H9 (cell line): ENCODE measurements around the gene SYK. TPM values are rescaled to one million over a fixed set of nuclear protein-coding genes. Genes with fewer than 3 reads are reported as not detected.

Source experiments
- DNase-seq: peaks from one replicate; pipeline ENCODE4 v3.0.0-alpha.2; 2017
- H2AFZ ChIP-seq: one replicate; pipeline ENCODE4 v1.6.1; 2013; ENCODE audit warnings: mild to moderate bottlenecking, low read length, control low read depth, moderate library complexity
- H2AK5ac ChIP-seq: 2 replicates; pipeline ENCODE4 v1.6.1; 2013; ENCODE audit warnings: low read length, control low read depth, mixed read lengths; ENCODE audit not compliant: insufficient read length
- H2BK120ac ChIP-seq: one replicate; pipeline ENCODE4 v1.6.1; 2013; ENCODE audit warnings: low read depth, mild to moderate bottlenecking, low read length, control low read depth, inconsistent platforms; ENCODE audit not compliant: poor library complexity, severe bottlenecking
- H2BK12ac ChIP-seq: 2 replicates; pipeline ENCODE4 v1.6.1; 2013; ENCODE audit warnings: low read length, control low read depth, mixed read lengths, low read depth; ENCODE audit not compliant: insufficient read length
- H2BK15ac ChIP-seq: 2 replicates; pipeline ENCODE4 v1.6.1; 2013; ENCODE audit warnings: low read depth, low read length, control low read depth
- H2BK20ac ChIP-seq: one replicate; pipeline ENCODE4 v1.6.1; 2013; ENCODE audit warnings: low read depth, mild to moderate bottlenecking, low read length, control low read depth, inconsistent platforms; ENCODE audit not compliant: poor library complexity, severe bottlenecking
- H2BK5ac ChIP-seq: 2 replicates; pipeline ENCODE4 v1.6.1; 2013; ENCODE audit warnings: low read length, control low read depth, mixed read lengths; ENCODE audit not compliant: insufficient read length
- H3K14ac ChIP-seq: 2 replicates; pipeline ENCODE4 v1.6.1; 2013; ENCODE audit warnings: low read length, control low read depth; ENCODE audit not compliant: insufficient read depth
- H3K18ac ChIP-seq: 2 replicates; pipeline ENCODE4 v1.6.1; 2013; ENCODE audit warnings: low read depth, mild to moderate bottlenecking, mixed read lengths, low read length, control low read depth; ENCODE audit not compliant: insufficient read length
- H3K23ac ChIP-seq: 2 replicates; pipeline ENCODE4 v1.6.1; 2013; ENCODE audit warnings: low read length, control low read depth, mixed read lengths, low read depth; ENCODE audit not compliant: insufficient read length
- H3K23me2 ChIP-seq: 2 replicates; pipeline ENCODE4 v1.6.1; 2013; ENCODE audit warnings: low read depth, mild to moderate bottlenecking, mixed read lengths, low read length, control low read depth; ENCODE audit not compliant: insufficient read length, poor library complexity, severe bottlenecking
- H3K27ac ChIP-seq: 2 replicates; pipeline ENCODE4 v1.5.1; 2013; ENCODE audit warnings: low read length, control low read depth, mixed read lengths, low read depth; ENCODE audit not compliant: insufficient read length
- H3K27me3 ChIP-seq: 2 replicates; pipeline ENCODE4 v1.6.1; 2013; ENCODE audit warnings: low read length, control low read depth, inconsistent platforms; ENCODE audit not compliant: insufficient read depth
- H3K4ac ChIP-seq: 2 replicates; pipeline ENCODE4 v1.6.1; 2013; ENCODE audit warnings: low read depth, mild to moderate bottlenecking, control low read depth, inconsistent platforms, low read length, moderate library complexity
- H3K4me1 ChIP-seq: 2 replicates; pipeline ENCODE4 v1.6.1; 2013; ENCODE audit warnings: low read length, control low read depth, inconsistent platforms; ENCODE audit not compliant: insufficient read depth
- H3K4me2 ChIP-seq: 2 replicates; pipeline ENCODE4 v1.6.1; 2013; ENCODE audit warnings: low read length, control low read depth, mixed read lengths; ENCODE audit not compliant: insufficient read length, insufficient read depth
- H3K56ac ChIP-seq: 2 replicates; pipeline ENCODE4 v1.6.1; 2013; ENCODE audit warnings: low read depth, mild to moderate bottlenecking, mixed read lengths, low read length, control low read depth; ENCODE audit not compliant: insufficient read length
- H3K79me1 ChIP-seq: 2 replicates; pipeline ENCODE4 v1.6.1; 2013; ENCODE audit warnings: low read depth, mild to moderate bottlenecking, moderate library complexity, low read length, control low read depth, inconsistent platforms; ENCODE audit not compliant: insufficient read depth, poor library complexity, severe bottlenecking
- H3K79me2 ChIP-seq: 2 replicates; pipeline ENCODE4 v1.6.1; 2013; ENCODE audit warnings: low read length, control low read depth, inconsistent platforms; ENCODE audit not compliant: insufficient read depth
- H3K9ac ChIP-seq: 2 replicates; pipeline ENCODE4 v1.6.1; 2013; ENCODE audit warnings: low read length, control low read depth, mixed read lengths; ENCODE audit not compliant: insufficient read length; ENCODE audit errors: extremely low read depth
- H3K9me3 ChIP-seq: one replicate; pipeline ENCODE4 v1.6.1; 2013; ENCODE audit warnings: low read depth, low read length, inconsistent platforms; ENCODE audit not compliant: control insufficient read depth
- H3T11ph ChIP-seq: one replicate; pipeline ENCODE4 v1.6.1; 2013; ENCODE audit warnings: mild to moderate bottlenecking, low read length, control low read depth, inconsistent platforms
- H4K20me1 ChIP-seq: one replicate; pipeline ENCODE4 v1.6.1; 2013; ENCODE audit not compliant: control insufficient read depth, insufficient read length, insufficient read depth
- H4K5ac ChIP-seq: 2 replicates; pipeline ENCODE4 v1.6.1; 2013; ENCODE audit warnings: low read depth, mild to moderate bottlenecking, mixed read lengths, low read length, control low read depth; ENCODE audit not compliant: insufficient read length
- H4K8ac ChIP-seq: replicated peaks from 2 replicates; pipeline ENCODE4 v1.6.1; 2013; ENCODE audit warnings: low read length, control low read depth, mixed read lengths, low read depth; ENCODE audit not compliant: insufficient read length
- H4K91ac ChIP-seq: 2 replicates; pipeline ENCODE4 v1.6.1; 2013; ENCODE audit warnings: low read depth, mild to moderate bottlenecking, moderate library complexity, mixed read lengths, low read length, control low read depth; ENCODE audit not compliant: insufficient read length
- H3K27ac Mint-ChIP-seq, 3 experiments: 2 replicates in 2 of 3; 3 replicates in 1 of 3; pipeline ENCODE4 v1.8.0; 2020 to 2021; ENCODE audit warnings: mixed read lengths in 3 of 3, mild to moderate bottlenecking in 1 of 3, moderate library complexity in 1 of 3
- H3K27me3 Mint-ChIP-seq: 2 replicates; pipeline ENCODE4 v1.8.0; 2021; ENCODE audit warnings: low read depth, mild to moderate bottlenecking, moderate library complexity, mixed read lengths
- H3K36me3 Mint-ChIP-seq, 3 experiments: 2 replicates in 2 of 3; 3 replicates in 1 of 3; pipeline ENCODE4 v1.8.0; 2020 to 2021; ENCODE audit warnings: low read depth in 3 of 3, mixed read lengths in 3 of 3; ENCODE audit not compliant: insufficient read depth in 1 of 3
- H3K4me1 Mint-ChIP-seq, 2 experiments: 2 replicates each; pipeline ENCODE4 v1.8.0; 2020; ENCODE audit warnings: mixed read lengths in 2 of 2
- H3K4me3 Mint-ChIP-seq, 2 experiments: 2 replicates in 1 of 2; 3 replicates in 1 of 2; pipeline ENCODE4 v1.8.0; 2020 to 2021; ENCODE audit warnings: mild to moderate bottlenecking in 2 of 2, mixed read lengths in 2 of 2, moderate library complexity in 1 of 2
- H3K9me3 Mint-ChIP-seq, 2 experiments: 2 replicates in 1 of 2; 3 replicates in 1 of 2; pipeline ENCODE4 v1.8.0; 2020; ENCODE audit warnings: mild to moderate bottlenecking in 2 of 2, mixed read lengths in 2 of 2, moderate library complexity in 1 of 2
- WGBS: extraction: QIAGEN DNeasy Blood & Tissue Kit; methylation state at CpG from one replicate; pipeline ENCODE4 v1.1.7; 2013; ENCODE audit warnings: missing lambda C conversion rate, low lambda C conversion rate, mixed read lengths; ENCODE audit not compliant: insufficient read length; ENCODE audit errors: extremely low coverage; 5-methylcytosine and 5-hydroxymethylcytosine counted together
- total RNA-seq: library from RNA; stranded (reverse); gene quantifications from 2 replicates; pipeline ENCODE4 v1.2.1, GENCODE V29; 2021
- TF ChIP-seq, protein P1 (sequence below): fragments of 200-600 bp; sonication (generic); conservative IDR thresholded peaks from 3 replicates; pipeline ENCODE4 v1.8.0; 2021; ENCODE audit warnings: antibody characterized with exemption, mild to moderate bottlenecking

Gene SYK
- total RNA-seq, 1 experiment from 2014 or later = 7.9 TPM

DNA sequence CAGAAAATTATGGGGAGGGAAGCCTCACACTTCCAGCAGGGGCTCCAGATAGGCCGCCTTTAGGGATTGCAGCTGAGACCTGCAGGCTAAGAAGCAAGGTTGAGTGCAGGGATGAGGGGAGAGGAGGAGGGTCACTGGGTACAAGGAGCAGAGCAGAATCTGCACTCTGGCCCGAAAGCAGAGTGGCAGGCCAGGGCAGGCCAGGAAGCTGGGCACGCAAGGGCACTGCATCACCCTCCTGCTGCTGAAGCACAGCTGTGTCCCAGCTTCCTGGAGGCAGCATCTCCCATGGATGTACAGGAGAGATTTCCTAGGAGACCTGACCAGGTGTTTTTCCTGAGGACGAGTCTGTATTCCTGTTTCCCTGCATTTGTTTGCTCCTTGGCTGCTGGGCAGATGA lies 92.1 kb downstream of the SYK start:
- H3K9me3 ChIP-seq = no peaks in the 10 kb centered on the region
- Mint-ChIP-seq H3K36me3 (no peaks in the 10 kb centered on the region), H3K27me3 (no peaks in the 10 kb centered on the region), H3K4me1 (peaks cover 72 to 74% of the 10 kb centered on the region in 2 experiments), H3K4me3 (no peak overlapping the region), H3K9me3 (no peaks in the 10 kb centered on the region), H3K27ac (no peak overlapping the region)
- no peak overlapping the region for H2AK5ac ChIP-seq
- H3K9ac ChIP-seq = no peak overlapping the region
- no peak overlapping the region for H2BK12ac ChIP-seq
- no peak overlapping the region for H3K14ac ChIP-seq
- H3K18ac ChIP-seq = no peak overlapping the region
- no peak overlapping the region for H4K5ac ChIP-seq
- no peaks in the 10 kb centered on the region for H4K20me1 ChIP-seq
- TF ChIP-seq, protein P1, sequence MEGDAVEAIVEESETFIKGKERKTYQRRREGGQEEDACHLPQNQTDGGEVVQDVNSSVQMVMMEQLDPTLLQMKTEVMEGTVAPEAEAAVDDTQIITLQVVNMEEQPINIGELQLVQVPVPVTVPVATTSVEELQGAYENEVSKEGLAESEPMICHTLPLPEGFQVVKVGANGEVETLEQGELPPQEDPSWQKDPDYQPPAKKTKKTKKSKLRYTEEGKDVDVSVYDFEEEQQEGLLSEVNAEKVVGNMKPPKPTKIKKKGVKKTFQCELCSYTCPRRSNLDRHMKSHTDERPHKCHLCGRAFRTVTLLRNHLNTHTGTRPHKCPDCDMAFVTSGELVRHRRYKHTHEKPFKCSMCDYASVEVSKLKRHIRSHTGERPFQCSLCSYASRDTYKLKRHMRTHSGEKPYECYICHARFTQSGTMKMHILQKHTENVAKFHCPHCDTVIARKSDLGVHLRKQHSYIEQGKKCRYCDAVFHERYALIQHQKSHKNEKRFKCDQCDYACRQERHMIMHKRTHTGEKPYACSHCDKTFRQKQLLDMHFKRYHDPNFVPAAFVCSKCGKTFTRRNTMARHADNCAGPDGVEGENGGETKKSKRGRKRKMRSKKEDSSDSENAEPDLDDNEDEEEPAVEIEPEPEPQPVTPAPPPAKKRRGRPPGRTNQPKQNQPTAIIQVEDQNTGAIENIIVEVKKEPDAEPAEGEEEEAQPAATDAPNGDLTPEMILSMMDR = no peak
- H2AFZ ChIP-seq = no peak overlapping the region
- no peak overlapping the region for H4K8ac ChIP-seq
- WGBS = no CpG with 5 or more reads among the region's 4 CpGs
- no peak overlapping the region for H2BK20ac ChIP-seq
- no peak overlapping the region for H3K4me2 ChIP-seq
- H2BK15ac ChIP-seq = no peak overlapping the region
- no peaks in the 10 kb centered on the region for H3K27me3 ChIP-seq
- no peak overlapping the region for H4K91ac ChIP-seq
- H3K23ac ChIP-seq = no peak overlapping the region
- H2BK120ac ChIP-seq = no peak overlapping the region
- H3K27ac ChIP-seq = no peak overlapping the region
- H2BK5ac ChIP-seq = no peak overlapping the region
- no peaks in the 10 kb centered on the region for H3K79me2 ChIP-seq
- DNase-seq = no peak
- H3K56ac ChIP-seq = no peak overlapping the region
- H3K4ac ChIP-seq = no peak overlapping the region
- no peaks in the 10 kb centered on the region for H3K79me1 ChIP-seq
- H3K4me1 ChIP-seq = no peaks in the 10 kb centered on the region; the same call in 1 of the 2 replicates
- no peaks in the 10 kb centered on the region for H3K23me2 ChIP-seq
- H3T11ph ChIP-seq = no peak overlapping the region
